Brain pericyte (primary cell): ENCODE data around the gene GK2.

ENCODE experiments used
- DNase-seq: peaks from one replicate; pipeline ENCODE4 v3.0.0-alpha.2; 2012; ENCODE audit warnings: low read depth, low spot score

GK2 gene

DNA sequence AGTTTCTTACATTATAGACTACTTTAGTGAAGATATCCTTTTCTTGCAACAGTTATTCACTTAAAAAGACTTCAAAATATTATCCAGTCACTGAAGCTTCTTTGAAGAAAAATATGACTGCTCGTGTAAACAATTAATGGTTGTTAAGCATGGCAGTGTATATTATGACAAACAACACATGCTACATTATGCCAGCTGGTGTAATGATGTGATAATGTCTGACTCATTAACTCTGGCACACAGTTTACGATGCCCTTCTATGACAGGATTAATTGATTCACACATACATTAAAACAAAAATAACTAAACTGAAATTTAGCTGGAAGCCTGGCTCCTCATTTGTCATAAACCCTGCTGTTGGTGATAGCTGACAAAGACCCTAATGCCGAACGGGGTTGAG lies 22.4 kb downstream of the GK2 start:
- no peak for DNase-seq

GRCh38 chr4:79381161-79381560 lies 26.9 kb downstream of the GK2 start:
- DNase-seq, result no peak

GRCh38 chr4:79370026-79370425 lies 38.0 kb downstream of the GK2 start:
- DNase-seq, result no peak

GRCh38 chr4:79367096-79367495 lies 40.9 kb downstream of the GK2 start:
- DNase-seq, result no peak

DNA sequence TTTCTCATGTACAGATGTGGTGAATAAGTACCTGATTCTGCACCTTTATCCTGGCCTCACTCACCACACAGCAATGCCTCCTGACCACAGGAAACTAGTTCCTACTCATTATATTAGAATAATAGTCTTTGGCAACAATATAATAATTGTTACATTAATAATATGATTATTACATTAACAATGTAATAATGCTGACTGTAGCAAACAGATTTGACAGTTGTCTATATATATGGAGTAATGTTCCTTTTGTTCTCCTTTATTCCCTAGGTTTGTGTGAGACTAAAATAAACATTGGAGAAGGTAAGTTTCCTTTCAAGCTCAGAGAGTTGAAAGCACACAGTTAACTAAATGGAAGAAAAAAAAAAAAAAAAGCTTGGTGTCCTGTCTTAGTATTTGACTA lies 41.6 kb downstream of the GK2 start:
- no peak for DNase-seq

DNA sequence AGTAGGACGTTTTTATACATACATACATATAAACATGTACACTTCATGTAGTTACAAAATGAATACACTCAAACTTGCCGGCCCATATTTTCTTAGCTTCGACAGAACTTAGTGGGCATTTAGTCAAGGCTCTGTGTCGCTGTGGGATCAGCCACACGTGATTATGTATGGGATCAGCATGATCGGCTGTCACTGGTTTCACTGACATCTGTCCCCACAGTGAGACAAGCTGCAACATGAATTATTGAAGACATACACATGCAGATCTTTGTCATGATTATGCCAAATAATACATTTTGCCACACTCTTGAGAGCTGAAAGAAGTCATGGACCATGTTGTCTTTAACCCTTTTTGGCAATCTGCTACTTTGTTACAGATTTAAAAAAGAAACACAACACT lies 44.0 kb downstream of the GK2 start:
- DNase-seq, result no peak

- no peak for DNase-seq
Measured at GRCh38 chr4:79362626-79363025, 45.4 kb downstream of the GK2 start.

- DNase-seq, result no peak
Measured at GRCh38 chr4:79360006-79360405, 48.0 kb downstream of the GK2 start.

DNA sequence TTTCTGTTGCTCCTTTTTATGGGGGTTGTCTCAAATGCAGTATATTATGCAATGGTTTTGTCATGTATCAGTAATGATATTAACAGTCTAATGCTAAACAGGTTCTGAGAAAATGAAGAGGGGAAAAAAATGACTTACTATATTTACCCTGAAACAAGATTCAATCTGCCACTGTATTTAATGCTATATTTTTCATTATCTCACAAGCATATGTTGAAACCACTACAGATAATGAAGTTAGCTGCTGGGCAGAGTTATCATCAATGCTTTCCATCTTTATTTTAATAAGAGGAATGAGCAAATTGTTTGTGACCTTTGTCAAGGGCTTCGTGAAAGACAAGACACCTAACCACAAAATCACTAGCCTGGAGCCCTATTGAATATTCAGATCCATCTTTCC lies 49.6 kb downstream of the GK2 start:
- no peak for DNase-seq

DNA sequence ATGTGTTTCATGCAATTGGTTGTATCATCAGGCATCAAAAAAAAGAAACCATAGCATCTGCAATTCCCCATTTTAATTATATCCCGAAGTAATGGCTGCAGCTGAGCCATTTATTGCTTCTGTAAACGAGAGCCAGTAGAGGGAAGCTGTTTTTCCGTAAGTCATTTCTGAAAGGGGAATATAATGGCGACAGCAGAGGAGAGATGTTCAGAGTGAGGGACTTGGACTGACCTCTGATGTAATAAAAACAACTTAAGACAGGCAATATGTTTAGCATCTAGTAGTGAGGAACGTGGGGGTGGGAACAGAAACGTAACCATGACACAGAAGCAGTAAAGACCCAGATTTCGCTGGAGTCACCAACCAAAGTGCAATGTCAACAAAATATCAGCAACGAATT lies 50.7 kb downstream of the GK2 start:
- no peak for DNase-seq
